Measurements from ENCODE around the gene PLPPR3.
"Not testable (repeated sequence)": the region's sequence is repeated elsewhere in the genome, so short reads cannot be mapped to it uniquely, and the experiment has no call there.

The PLPPR3 gene

GRCh38 chr19:843836-844545, 22.2 kb upstream of the PLPPR3 start:
- no peaks in the 10 kb centered on the region for H4K20me1 ChIP-seq (ENCODE audit: insufficient read depth, low read length)
- no peak overlapping the region for H3K4me2 ChIP-seq (ENCODE audit: insufficient read depth, low read length)
- H3K9me3 ChIP-seq (ENCODE audit: insufficient read depth, low read length, severe bottlenecking): no peaks in the 10 kb centered on the region
- no peak overlapping the region for H3K9ac ChIP-seq (ENCODE audit: low read depth, low read length)
- H3K27me3 ChIP-seq (ENCODE audit: insufficient read depth, low read length, poor library complexity): no peaks in the 10 kb centered on the region
- no peak overlapping the region for H3K4me3 ChIP-seq (ENCODE audit: low read depth in 1 of 2, low read length in 2 of 2)
- ATAC-seq (ENCODE audit: insufficient read depth, low read depth): no peak
- no peak overlapping the region for H3K27ac ChIP-seq (ENCODE audit: low read length)
- H3K4me1 ChIP-seq (ENCODE audit: insufficient read depth, low read length): no peaks in the 10 kb centered on the region
- no peaks in the 10 kb centered on the region for H3K79me2 ChIP-seq (ENCODE audit: insufficient read depth, low read length)
- H3K36me3 ChIP-seq (ENCODE audit: insufficient read depth, low read length): no peaks in the 10 kb centered on the region
- TF ChIP-seq CTCF (IDR thresholded peaks at IDR 0.05; ENCODE audit: borderline replicate concordance, extremely low read depth, low read length, poor library complexity, severe bottlenecking) (no peak), EZH2 (IDR thresholded peaks at IDR 0.05; ENCODE audit: borderline replicate concordance, low read depth, low read length, severe bottlenecking) (no peak)
- no peak for DNase-seq
- no peak overlapping the region for H2AFZ ChIP-seq (ENCODE audit: low read depth, low read length)

- TF ChIP-seq EZH2 (IDR thresholded peaks at IDR 0.05; ENCODE audit: borderline replicate concordance, low read depth, low read length, severe bottlenecking): no peak
- no peak for TF ChIP-seq CTCF (IDR thresholded peaks at IDR 0.05; ENCODE audit: borderline replicate concordance, extremely low read depth, low read length, poor library complexity, severe bottlenecking)
- H3K27me3 ChIP-seq (ENCODE audit: insufficient read depth, low read length, poor library complexity): no peaks in the 10 kb centered on the region
- H3K4me2 ChIP-seq (ENCODE audit: insufficient read depth, low read length): no peak overlapping the region
- H3K4me3 ChIP-seq (ENCODE audit: low read depth in 1 of 2, low read length in 2 of 2): no peak overlapping the region
- H3K79me2 ChIP-seq (ENCODE audit: insufficient read depth, low read length): no peaks in the 10 kb centered on the region
- H3K9me3 ChIP-seq (ENCODE audit: insufficient read depth, low read length, severe bottlenecking): no peaks in the 10 kb centered on the region
- H3K27ac ChIP-seq (ENCODE audit: low read length): no peak overlapping the region
- ATAC-seq (ENCODE audit: insufficient read depth, low read depth): no peak
- no peaks in the 10 kb centered on the region for H3K4me1 ChIP-seq (ENCODE audit: insufficient read depth, low read length)
- H3K36me3 ChIP-seq (ENCODE audit: insufficient read depth, low read length): no peaks in the 10 kb centered on the region
- DNase-seq: no peak
- H2AFZ ChIP-seq (ENCODE audit: low read depth, low read length): no peak overlapping the region
- H4K20me1 ChIP-seq (ENCODE audit: insufficient read depth, low read length): no peaks in the 10 kb centered on the region
- no peak overlapping the region for H3K9ac ChIP-seq (ENCODE audit: low read depth, low read length)
These were observed 21.6 kb upstream of the PLPPR3 start for GRCh38 chr19:843180-843835.

- not testable (repeated sequence) for H3K9me3 ChIP-seq (ENCODE audit: insufficient read depth, low read length, severe bottlenecking); H3K4me3 ChIP-seq (ENCODE audit: low read depth in 1 of 2, low read length in 2 of 2); H3K4me1 ChIP-seq (ENCODE audit: insufficient read depth, low read length); DNase-seq; H3K36me3 ChIP-seq (ENCODE audit: insufficient read depth, low read length); ATAC-seq (ENCODE audit: insufficient read depth, low read depth); H3K79me2 ChIP-seq (ENCODE audit: insufficient read depth, low read length); H3K27me3 ChIP-seq (ENCODE audit: insufficient read depth, low read length, poor library complexity); H3K27ac ChIP-seq (ENCODE audit: low read length); H2AFZ ChIP-seq (ENCODE audit: low read depth, low read length); H4K20me1 ChIP-seq (ENCODE audit: insufficient read depth, low read length); H3K9ac ChIP-seq (ENCODE audit: low read depth, low read length); H3K4me2 ChIP-seq (ENCODE audit: insufficient read depth, low read length)
These were observed 21.0 kb upstream of the PLPPR3 start for GRCh38 chr19:842802-843179.

GRCh38 chr19:840519-841206, 18.9 kb upstream of the PLPPR3 start, which contains the start of gene PRTN3:
Gene PRTN3, plus strand, starts transcription at chr19:840999. Its CDS starts 10 bp downstream, at chr19:841009.
- H3K9ac ChIP-seq (ENCODE audit: low read depth, low read length): no peak within 1 kb of the TSS
- no peak for ATAC-seq (ENCODE audit: insufficient read depth, low read depth)
- H3K27me3 ChIP-seq (ENCODE audit: insufficient read depth, low read length, poor library complexity): no peaks in the 10 kb centered on the region

More at GRCh38 chr19:840519-841206, 18.9 kb upstream of the PLPPR3 start, which contains the start of gene PRTN3:
- no peaks in the 10 kb centered on the region for H3K4me1 ChIP-seq (ENCODE audit: insufficient read depth, low read length)
- no peak for TF ChIP-seq EZH2 (IDR thresholded peaks at IDR 0.05; ENCODE audit: borderline replicate concordance, low read depth, low read length, severe bottlenecking)
- H3K36me3 ChIP-seq (ENCODE audit: insufficient read depth, low read length): no peaks in the 10 kb centered on the region
- H3K79me2 ChIP-seq (ENCODE audit: insufficient read depth, low read length): no peaks in the 10 kb centered on the region
- no peak within 1 kb of the TSS for H2AFZ ChIP-seq (ENCODE audit: low read depth, low read length)
- H3K4me3 ChIP-seq (ENCODE audit: low read depth in 1 of 2, low read length in 2 of 2): no peak within 1 kb of the TSS
- no peak within 1 kb of the TSS for H3K27ac ChIP-seq (ENCODE audit: low read length)
- H4K20me1 ChIP-seq (ENCODE audit: insufficient read depth, low read length): no peaks in the 10 kb centered on the region
- no peaks in the 10 kb centered on the region for H3K9me3 ChIP-seq (ENCODE audit: insufficient read depth, low read length, severe bottlenecking)
- H3K4me2 ChIP-seq (ENCODE audit: insufficient read depth, low read length): no peak within 1 kb of the TSS
- DNase-seq: no peak
